SK-N-SH treated with all-trans-retinoic acid at 6 μM for 48 hours (cell line): ENCODE measurements around the gene CXCL8.

Experiments used
- ATAC-seq: fragments of 200-7000 bp; cut with Tn5 transposase; 3 replicates; pipeline ENCODE4 v1.9.1; 2020; ENCODE audit warnings: mild to moderate bottlenecking, moderate library complexity
- CREB5 ChIP-seq: fragments of 250-450 bp; sonication (Bioruptor Pico); IDR thresholded peaks from 2 replicates; pipeline ENCODE4 v1.5.1; 2020; ENCODE audit warnings: low read depth, mild to moderate bottlenecking, moderate library complexity
- CSDC2 ChIP-seq: fragments of 250-450 bp; sonication (Bioruptor Pico); IDR thresholded peaks from 2 replicates; pipeline ENCODE4 v1.5.0; 2020; ENCODE audit warnings: mild to moderate bottlenecking, moderate library complexity
- CSRNP3 ChIP-seq: fragments of 250-450 bp; sonication (Bioruptor Pico); IDR thresholded peaks from 2 replicates; pipeline ENCODE4 v1.5.1; 2021; ENCODE audit warnings: mild to moderate bottlenecking, moderate library complexity
- ESRRG ChIP-seq: fragments of 250-450 bp; sonication (Bioruptor Pico); IDR thresholded peaks from 2 replicates; pipeline ENCODE4 v1.6.1; 2021; ENCODE audit warnings: mild to moderate bottlenecking
- GLIS3 ChIP-seq: fragments of 250-450 bp; sonication (Bioruptor Pico); IDR thresholded peaks from 2 replicates; pipeline ENCODE4 v1.5.0; 2020; ENCODE audit warnings: mild to moderate bottlenecking, moderate library complexity
- OSR1 ChIP-seq: fragments of 250-450 bp; sonication (Bioruptor Pico); IDR thresholded peaks from 2 replicates; pipeline ENCODE4 v1.8.0; 2022; ENCODE audit warnings: moderate library complexity, mild to moderate bottlenecking, inconsistent platforms
- PATZ1 ChIP-seq: fragments of 250-450 bp; sonication (Bioruptor Pico); IDR thresholded peaks from 2 replicates; pipeline ENCODE4 v1.8.0; 2020; ENCODE audit warnings: mild to moderate bottlenecking, moderate library complexity, borderline replicate concordance
- POU6F1 ChIP-seq: fragments of 250-450 bp; sonication (Bioruptor Pico); IDR thresholded peaks from 2 replicates; pipeline ENCODE4 v1.8.0; 2021; ENCODE audit warnings: low read depth, mild to moderate bottlenecking, moderate library complexity, borderline replicate concordance
- PPARA ChIP-seq: fragments of 250-450 bp; sonication (Bioruptor Pico); IDR thresholded peaks from 2 replicates; pipeline ENCODE4 v1.5.0; 2020; ENCODE audit warnings: mild to moderate bottlenecking, borderline replicate concordance
- RARB ChIP-seq: fragments of 250-450 bp; sonication (Bioruptor Pico); IDR thresholded peaks from 2 replicates; pipeline ENCODE4 v1.8.0; 2021; ENCODE audit warnings: mild to moderate bottlenecking, moderate library complexity
- TOX ChIP-seq: fragments of 250-450 bp; sonication (Bioruptor Pico); IDR thresholded peaks from 2 replicates; pipeline ENCODE4 v1.8.0; 2021; ENCODE audit warnings: mild to moderate bottlenecking, moderate library complexity, borderline replicate concordance
- TSHZ2 ChIP-seq: fragments of 250-450 bp; sonication (Bioruptor Pico); IDR thresholded peaks from 2 replicates; pipeline ENCODE4 v1.5.0; 2020; ENCODE audit warnings: mild to moderate bottlenecking, moderate library complexity
- ZC3H10 ChIP-seq: fragments of 250-450 bp; sonication (Bioruptor Pico); IDR thresholded peaks from 2 replicates; pipeline ENCODE4 v1.5.1; 2021; ENCODE audit warnings: mild to moderate bottlenecking, moderate library complexity
- ZFP3 ChIP-seq: fragments of 250-450 bp; sonication (Bioruptor Pico); IDR thresholded peaks from 2 replicates; pipeline ENCODE4 v1.5.0; 2020; ENCODE audit warnings: mild to moderate bottlenecking, moderate library complexity
- ZFP30 ChIP-seq: fragments of 450-650 bp; formaldehyde crosslinking; IDR thresholded peaks from 2 replicates; pipeline ENCODE4 v1.5.0; 2022; ENCODE audit warnings: mild to moderate bottlenecking, moderate library complexity
- ZNF565 ChIP-seq: fragments of 450-650 bp; formaldehyde crosslinking; conservative IDR thresholded peaks from 2 replicates; pipeline ENCODE4 v1.5.0; 2020; ENCODE audit warnings: low read depth, mild to moderate bottlenecking, moderate library complexity
- ZNF70 ChIP-seq: fragments of 450-650 bp; formaldehyde crosslinking; IDR thresholded peaks from 2 replicates; pipeline ENCODE4 v1.5.0; 2020; ENCODE audit warnings: mild to moderate bottlenecking, moderate library complexity
- ZNF8 ChIP-seq: fragments of 450-650 bp; formaldehyde crosslinking; IDR thresholded peaks from 2 replicates; pipeline ENCODE4 v1.5.0; 2020; ENCODE audit warnings: mild to moderate bottlenecking, moderate library complexity

CXCL8 gene

GRCh38 chr4:73701116-73701515, 39.3 kb upstream of the CXCL8 start:
- no peak for ATAC-seq
- TF ChIP-seq CREB5 (CRISPR knock-in tag) (no peak), OSR1 (no peak)
- TF ChIP-seq, all 23 proteins: peak for 0

GRCh38 chr4:73702796-73703287, 37.5 kb upstream of the CXCL8 start:
- no peak for TF ChIP-seq PATZ1 (CRISPR knock-in tag)
- no peak for ATAC-seq

- ATAC-seq: no peak
- no peak for TF ChIP-seq PATZ1 (CRISPR knock-in tag)
- TF ChIP-seq TSHZ2 (CRISPR knock-in tag): no peak
- TF ChIP-seq TOX (CRISPR knock-in tag): no peak
- no peak for TF ChIP-seq ZFP3 (CRISPR knock-in tag)
- TF ChIP-seq PPARA: no peak
- TF ChIP-seq ZNF565 (CRISPR knock-in tag): no peak
- TF ChIP-seq GLIS3: no peak
- TF ChIP-seq ZC3H10: no peak
- no peak for TF ChIP-seq ZFP30 (CRISPR knock-in tag)
- TF ChIP-seq POU6F1 (CRISPR knock-in tag): no peak
- no peak for TF ChIP-seq ZNF8 (CRISPR knock-in tag)
- TF ChIP-seq RARB: no peak
- TF ChIP-seq ESRRG (CRISPR knock-in tag): no peak
- TF ChIP-seq ZNF70 (CRISPR knock-in tag): no peak
Observed at GRCh38 chr4:73703320-73703719, 37.0 kb upstream of the CXCL8 start.

GRCh38 chr4:73704314-73705055, 35.9 kb upstream of the CXCL8 start:
- peak; percentile 56; the same call in 1 of the 2 replicates for TF ChIP-seq CSDC2 (CRISPR knock-in tag)
- no peak for TF ChIP-seq CSRNP3
- TF ChIP-seq PPARA: no peak
- TF ChIP-seq OSR1: 0 out of 2 replicates have a peak, but pooled peaks have one; percentile 15
- peak; percentile 54; the same call in 1 of the 2 replicates for TF ChIP-seq ZFP3 (CRISPR knock-in tag)
- ATAC-seq: peak; percentile 82
